Fibroblast of the conjunctiva (primary cell): ENCODE results near the gene TMEM207.
"Not testable (repeated sequence)": the region's sequence is repeated elsewhere in the genome, so short reads cannot be mapped to it uniquely, and the experiment has no call there.

ENCODE experiments used
- DNase-seq: peaks from one replicate; pipeline ENCODE4 v3.0.0-alpha.2; 2010; ENCODE audit warnings: low read depth

TMEM207 gene

DNA sequence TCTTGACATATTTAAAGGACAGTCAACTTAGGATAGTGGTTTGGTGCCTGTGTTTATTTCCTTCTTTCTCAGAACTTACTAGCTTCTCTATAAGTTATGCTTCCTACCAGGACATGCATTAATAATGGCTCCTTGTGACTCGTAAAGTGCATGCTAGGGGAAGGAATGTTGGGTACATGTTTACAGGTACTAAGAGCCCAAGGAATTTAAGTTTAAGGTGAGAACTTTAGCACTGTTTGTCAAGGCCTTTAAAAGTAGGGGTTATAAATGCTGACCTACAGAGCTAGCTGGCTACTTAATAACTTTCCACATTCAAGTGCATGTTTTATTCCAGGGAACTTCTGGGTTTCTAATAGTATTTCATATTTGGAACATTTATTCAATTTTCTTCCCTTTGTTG is at the start of gene TMEM207:
TMEM207 (minus strand) TSS at position 101 of the 400 bp plus-strand sequence; CDS start at position 9, 92 bp downstream.
- no peak for DNase-seq

GRCh38 chr3:190499122-190499521 is 49.4 kb upstream of the TMEM207 start:
- DNase-seq = no peak

DNA sequence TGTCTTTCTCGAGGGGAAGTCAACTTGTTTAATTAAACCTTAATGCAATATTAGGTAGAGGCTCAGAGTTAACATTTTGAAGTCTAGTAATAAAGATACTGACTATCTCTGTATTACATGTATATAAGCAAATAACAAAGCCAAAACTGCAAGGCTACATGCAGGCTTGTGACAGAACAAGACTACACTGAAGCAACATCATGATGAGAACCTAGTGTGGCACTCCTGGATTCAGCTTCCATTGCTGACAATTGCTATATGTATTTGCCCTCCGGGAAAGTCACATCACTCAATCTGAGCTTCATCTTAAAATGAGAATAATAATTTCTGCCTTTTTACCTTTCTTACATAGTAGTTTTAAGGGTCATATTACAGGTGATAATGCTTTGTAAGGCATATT is 48.6 kb upstream of the TMEM207 start:
- no peak for DNase-seq

DNA sequence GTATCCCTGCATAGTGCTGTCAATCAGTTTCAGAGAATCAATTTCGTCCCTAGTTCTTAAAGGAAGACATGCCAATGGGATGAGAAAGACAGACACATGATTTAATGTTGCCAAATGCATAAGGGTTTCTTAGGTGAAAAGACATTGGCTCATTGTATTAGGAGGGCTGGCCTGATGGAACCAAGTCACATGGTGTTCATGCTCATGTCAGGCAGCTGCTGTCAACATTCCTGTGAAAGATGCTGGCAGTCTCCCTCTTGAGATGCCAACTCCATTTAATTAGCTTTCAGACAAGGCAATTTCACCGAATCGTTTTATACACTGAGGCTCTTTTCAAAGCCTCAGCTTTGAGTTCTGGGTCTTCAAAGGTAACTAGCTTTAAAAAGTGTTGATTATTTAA is 48.1 kb upstream of the TMEM207 start:
- no peak for DNase-seq

GRCh38 chr3:190496859-190497258 is 47.2 kb upstream of the TMEM207 start:
- no peak for DNase-seq

DNA sequence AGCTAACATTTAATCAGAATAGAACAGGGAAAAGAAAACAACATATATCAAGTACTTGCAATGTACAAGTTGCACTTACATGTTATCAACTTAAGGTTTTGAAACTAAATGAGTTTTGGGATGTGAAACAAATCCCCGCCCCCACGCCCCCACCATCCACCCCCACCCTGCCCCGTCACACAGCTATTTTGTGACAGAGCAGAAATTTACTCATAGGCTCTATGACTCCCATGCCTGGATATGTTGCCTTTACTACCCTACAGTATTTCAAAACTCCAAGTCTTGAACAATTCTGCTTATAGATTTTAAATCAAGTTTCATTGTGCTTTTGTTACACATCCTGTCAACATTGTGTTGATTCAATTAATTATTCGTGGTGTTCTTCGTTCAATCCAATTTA is 46.1 kb upstream of the TMEM207 start:
- no peak for DNase-seq

- DNase-seq = no peak
Observed at GRCh38 chr3:190495354-190495753, 45.7 kb upstream of the TMEM207 start.

DNA sequence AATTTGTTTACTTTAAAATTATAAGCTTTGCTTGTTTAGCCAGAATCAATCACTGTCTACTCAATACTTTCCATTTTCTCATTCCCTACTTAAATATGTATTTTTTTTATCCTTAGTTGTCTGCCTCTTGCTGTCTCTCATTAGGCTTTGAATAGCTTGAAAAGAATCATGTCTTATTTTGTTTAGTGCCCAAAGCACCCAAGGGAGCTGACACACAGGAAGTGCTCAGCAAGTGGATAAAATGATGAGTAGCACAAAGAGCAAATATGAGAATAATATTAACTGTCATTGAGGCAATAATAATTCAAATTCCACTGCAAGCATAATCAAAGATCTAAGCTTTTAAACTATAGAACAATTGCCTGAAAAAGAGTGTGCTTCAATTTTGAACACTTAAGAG is 45.2 kb upstream of the TMEM207 start:
- DNase-seq = no peak

DNA sequence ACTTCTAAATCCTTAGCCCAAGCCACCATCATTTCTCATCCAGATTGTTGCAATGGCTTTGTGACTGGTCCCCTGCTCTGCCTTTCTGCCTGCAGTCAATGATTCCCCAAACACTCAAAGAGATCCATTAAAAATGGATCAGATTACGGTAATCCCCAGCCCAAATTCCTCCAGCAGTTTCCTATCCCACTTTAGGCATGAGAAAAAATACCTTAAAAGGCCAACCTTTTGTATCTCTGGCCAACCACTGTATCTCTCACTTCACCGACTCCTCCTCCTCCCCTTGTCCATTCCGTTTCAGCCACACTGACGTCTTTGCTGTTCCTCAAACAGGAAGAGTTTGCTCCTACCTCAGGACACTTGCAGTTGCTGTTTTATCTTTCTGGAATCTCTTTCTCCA is 43.3 kb upstream of the TMEM207 start:
- DNase-seq = no peak

DNA sequence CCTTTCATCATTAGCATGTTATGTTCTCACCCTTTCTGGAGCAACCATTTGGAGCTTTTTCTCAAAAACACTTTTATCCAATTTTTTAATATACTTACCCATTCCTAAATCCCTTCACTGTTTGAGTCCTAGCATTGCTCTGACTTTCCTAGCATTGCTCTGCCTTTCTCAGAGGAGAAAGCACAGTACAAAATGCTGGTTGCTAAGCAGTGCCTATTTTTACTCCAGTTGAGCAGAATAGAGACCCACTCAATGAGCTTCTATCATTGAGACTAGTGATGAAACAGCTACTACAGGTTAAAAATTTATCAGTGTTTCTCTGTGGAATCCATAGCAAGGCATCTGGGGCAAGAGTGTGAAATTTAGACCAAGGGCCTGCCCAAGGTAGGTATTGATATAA is 42.4 kb upstream of the TMEM207 start:
- DNase-seq = no peak

DNA sequence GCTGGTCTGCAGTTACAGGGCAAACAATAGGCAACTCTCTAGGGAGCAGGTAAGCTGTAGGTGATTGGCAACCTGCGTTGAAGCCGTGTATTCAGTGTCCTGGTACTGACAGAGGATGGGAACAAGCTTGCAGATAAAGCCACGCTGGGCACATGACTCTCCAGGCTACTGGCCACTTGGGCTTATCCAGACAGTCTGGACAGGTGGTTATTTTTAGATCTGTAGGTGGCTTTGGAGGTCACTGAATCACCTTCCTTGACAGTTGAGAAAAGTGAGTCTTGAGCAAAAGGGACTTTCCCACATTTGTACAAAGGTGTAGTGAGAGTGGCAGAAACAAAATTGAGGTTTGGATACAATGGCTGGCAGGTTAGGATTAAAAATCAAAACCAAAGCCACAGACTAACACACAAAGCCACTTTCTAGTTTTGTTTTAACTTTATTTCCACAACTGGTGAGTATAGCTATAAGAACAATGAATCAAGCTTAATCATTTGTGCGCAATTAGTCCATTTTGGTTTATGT is 41.9 kb upstream of the TMEM207 start:
- DNase-seq = no peak

- DNase-seq = no peak
Observed at GRCh38 chr3:190486908-190487607, 37.4 kb upstream of the TMEM207 start.

GRCh38 chr3:190486533-190486864 is 36.8 kb upstream of the TMEM207 start:
- DNase-seq = no peak

DNA sequence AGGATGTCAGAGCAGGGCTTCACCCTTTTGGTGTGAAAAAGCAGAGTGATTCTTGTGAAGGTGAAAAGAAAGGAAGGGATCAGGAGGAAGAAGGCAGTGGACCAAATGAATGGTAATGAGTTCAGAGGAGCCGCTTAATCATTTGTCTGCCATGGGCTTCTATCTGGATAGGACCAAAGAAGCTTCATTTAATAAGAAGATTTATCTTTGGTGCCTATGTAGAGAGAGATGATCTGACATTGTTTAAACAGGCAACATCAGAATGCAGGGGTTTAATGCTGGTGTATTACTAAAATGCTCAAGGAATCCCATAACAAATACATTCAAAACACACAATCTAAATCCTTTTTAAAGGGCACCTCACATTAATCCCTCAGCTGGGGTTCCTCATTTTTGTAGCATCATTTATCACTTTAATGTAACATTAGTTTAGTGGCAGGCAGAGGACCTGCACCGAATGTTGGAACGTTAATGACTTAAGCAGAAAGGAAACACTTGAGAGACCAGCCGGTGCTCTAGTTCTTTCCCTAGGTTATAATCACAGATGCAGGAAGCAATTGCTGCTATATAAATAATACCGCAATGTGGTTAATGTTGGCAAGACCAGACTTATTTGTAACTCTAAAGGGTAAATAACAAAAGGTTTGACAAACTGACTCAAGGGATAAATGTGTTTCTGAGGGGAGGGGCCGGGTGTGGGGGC is 36.3 kb upstream of the TMEM207 start:
- DNase-seq = no peak

GRCh38 chr3:190481779-190482178 is 32.1 kb upstream of the TMEM207 start:
- DNase-seq = no peak

DNA sequence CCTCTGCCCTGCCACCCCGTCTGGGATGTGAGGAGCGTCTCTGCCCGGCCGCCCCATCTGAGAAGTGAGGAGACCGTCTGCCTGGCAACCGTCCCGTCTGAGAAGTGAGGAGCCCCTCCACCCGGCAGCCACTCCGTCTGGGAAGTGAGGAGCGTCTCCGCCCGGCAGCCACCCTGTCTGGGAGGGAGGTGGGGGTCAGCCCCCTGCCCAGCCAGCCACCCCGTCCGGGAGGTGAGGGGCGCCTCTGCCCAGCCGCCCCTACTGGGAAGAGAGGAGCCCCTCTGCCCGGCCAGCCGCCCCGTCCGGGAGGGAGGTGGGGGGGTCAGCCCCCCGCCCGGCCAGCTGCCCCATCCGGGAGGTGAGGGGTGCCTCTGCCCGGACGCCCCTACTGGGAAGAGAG is 23.6 kb upstream of the TMEM207 start:
- not testable (repeated sequence) for DNase-seq

DNA sequence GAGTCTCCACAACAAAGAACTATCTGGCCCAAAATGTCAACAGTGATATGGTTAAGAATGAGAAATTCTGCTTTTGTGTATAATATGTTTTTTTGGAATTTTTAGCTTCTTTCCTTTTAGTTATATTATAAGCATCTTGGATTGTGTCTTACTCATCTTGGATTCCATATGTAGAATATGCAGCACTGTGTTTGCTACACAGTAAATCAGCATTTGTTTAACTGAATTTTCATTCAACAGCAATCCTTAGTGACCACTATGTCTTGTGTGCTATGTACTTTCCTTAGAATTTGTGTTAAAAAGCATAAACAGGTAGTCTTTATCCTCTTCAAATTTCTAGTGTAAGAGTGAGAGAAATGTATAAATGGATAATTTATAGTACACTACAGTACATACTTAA is 18.2 kb upstream of the TMEM207 start:
- no peak for DNase-seq

DNA sequence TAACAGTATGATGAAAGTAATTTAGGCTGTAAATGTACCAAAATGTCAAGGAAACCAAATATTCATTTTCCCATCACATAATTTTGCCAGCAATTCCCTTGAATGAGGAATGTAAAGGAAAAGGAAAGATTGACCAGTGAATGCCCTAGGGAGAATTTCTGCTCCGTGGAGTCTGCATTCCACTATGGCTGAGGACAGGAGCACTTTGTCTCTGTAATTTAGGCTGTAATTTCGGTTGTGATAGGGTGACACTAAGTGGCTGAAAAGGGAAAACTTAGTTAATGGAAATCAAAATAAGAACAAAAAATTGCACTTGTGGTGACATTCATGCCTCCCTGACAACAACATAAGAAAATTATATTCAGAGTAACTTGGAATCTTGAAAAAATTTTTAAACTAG is 8.3 kb upstream of the TMEM207 start:
- DNase-seq = no peak

GRCh38 chr3:190456770-190457169 is 7.1 kb upstream of the TMEM207 start:
- DNase-seq = no peak

DNA sequence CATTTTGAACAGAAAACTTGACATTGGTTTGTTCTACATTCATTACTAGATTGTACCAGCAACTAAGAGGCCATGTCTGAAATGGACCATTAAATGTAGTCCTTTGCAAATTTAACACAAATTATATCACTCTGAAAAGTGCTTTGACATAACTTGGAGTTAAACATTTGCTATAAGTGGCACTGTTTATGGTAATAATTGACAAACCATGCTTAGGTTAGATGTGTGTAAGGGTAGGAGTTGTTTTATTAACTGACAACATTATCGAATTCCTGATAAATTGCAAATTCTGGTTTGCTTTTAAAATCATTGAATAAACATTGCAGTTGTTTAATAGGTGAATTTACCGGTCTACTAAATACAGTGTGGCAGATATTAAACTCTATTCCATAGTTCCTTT is 6.1 kb upstream of the TMEM207 start:
- no peak for DNase-seq

DNA sequence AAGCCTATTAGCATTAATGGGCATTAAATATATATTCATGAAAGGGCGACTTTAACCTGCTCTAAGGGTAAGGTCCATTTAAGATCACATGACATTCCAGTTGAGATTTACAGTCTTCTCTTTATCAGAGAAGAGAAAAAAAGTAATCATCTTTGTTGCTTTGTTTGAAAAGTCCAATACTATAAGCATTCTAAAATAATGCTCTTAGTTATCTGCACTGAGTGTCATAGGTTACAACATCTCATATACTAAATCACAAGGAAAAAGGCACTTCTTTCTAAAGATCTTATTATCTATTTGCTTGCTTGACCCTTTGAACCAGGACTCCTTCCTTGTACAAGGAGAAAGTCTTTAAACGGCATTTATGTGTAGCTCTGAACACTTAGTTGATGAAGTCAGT is 1.4 kb downstream of the TMEM207 start:
- no peak for DNase-seq

DNA sequence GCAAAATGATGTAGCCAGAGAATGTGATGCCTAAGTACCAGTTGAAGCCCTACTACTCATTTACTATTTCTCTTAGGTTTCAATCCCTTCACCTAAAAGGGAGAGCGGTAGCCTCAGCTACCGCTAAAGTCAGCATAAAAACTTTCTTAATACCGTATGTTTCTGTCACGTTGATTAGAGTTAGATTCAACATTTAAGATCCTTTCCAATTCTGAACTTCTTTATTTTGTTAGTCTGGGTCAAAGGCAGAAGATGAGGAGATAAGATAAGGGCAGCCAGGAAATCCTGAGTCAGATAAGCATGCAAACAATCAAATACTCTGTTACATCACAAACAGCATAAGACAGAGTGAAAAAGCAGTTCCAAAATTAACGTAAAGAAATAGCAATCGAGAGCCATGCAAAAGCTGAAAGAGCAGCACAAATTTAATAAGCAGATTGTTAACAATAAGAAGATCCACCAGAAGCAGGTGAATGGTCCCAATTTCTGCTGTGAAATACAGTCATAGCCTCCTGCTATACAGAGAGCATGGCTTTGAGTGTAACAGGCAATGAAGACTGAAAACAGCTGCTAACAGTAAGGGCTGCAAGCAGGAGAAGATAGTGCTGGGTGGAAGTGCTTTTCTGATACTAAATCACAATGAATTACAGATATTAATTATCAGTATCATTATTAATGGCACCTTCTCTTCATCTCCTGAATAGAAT is 3.0 kb downstream of the TMEM207 start:
- no peak for DNase-seq

DNA sequence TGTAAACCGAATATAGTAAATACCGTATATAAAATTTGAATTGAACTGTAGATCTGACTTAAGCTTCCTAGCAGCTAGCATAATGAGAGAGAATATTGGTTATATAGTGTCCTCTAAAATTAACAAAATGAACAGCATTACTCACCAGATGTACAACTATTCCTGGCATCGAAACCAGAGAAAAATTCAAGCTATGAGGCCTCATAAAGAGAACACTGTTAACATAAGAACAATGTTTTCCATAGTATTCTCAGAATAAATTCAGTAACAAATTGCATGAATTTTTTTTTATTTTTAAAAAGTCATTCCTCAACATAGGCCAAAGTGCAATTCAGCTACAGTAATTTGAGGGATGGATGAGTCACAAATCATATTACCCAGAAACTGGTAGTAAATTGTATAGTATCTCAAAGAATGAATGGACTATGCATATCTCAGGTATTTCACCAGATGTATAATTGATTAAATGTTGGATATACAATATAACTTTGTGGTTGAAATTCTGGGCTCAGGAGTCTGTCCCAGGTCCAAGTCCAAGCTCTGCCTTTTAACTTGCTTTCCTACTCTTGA is 5.0 kb downstream of the TMEM207 start:
- DNase-seq = no peak
